ENCODE results near the gene MXRA7. TPM values are rescaled to one million over a fixed set of nuclear protein-coding genes. Genes with fewer than 3 reads are reported as not detected.
A peak's percentile ranks its signal among the peaks of the same experiment; 100 is the strongest.

Gene MXRA7
- total RNA-seq, 1 donor from 2014 or later = 105 TPM

DNA sequence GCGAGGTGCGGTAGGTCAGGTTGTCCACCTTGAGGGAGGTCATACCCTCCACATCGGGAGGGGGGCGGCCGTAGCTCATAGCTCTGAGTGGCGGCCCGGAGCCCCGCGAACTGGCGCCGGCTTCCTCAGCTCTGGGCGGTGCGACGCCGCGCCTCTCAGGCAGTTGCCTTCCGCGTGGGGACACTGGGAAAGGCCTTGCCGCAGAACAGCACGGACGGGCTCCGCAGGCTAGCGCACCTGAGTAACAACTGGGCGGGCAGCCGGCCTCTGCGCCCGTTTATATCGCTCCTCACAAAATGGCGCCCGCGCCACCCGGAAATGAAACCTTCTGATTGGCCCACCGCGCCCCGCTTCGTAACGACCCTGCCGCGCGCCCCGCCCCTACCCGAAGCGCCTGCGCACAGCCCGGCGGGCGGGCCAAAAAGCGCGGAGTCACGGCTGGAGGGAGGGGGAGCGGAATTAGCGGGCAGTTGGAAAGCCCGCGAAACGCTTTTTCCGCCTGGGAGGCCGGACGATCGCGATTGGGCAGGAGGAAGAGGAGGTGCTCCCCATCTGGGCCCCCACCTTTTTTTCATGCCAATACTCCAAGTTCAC, 26.4 kb upstream of the MXRA7 start, which contains the start of gene SRSF2:
Gene SRSF2, minus strand, starts transcription at position 250 of the 594 bp plus-strand sequence. Its CDS starts 171 bp downstream, at position 79.
- peak; percentile 98 for DNase-seq
- H3K4me1 ChIP-seq = peaks cover 61% of the 10 kb centered on the region
- peaks cover 48% of the 10 kb centered on the region for H3K36me3 ChIP-seq
- peak within 1 kb of the TSS; percentile 95 for H3K4me3 ChIP-seq
- TF ChIP-seq, protein P1, sequence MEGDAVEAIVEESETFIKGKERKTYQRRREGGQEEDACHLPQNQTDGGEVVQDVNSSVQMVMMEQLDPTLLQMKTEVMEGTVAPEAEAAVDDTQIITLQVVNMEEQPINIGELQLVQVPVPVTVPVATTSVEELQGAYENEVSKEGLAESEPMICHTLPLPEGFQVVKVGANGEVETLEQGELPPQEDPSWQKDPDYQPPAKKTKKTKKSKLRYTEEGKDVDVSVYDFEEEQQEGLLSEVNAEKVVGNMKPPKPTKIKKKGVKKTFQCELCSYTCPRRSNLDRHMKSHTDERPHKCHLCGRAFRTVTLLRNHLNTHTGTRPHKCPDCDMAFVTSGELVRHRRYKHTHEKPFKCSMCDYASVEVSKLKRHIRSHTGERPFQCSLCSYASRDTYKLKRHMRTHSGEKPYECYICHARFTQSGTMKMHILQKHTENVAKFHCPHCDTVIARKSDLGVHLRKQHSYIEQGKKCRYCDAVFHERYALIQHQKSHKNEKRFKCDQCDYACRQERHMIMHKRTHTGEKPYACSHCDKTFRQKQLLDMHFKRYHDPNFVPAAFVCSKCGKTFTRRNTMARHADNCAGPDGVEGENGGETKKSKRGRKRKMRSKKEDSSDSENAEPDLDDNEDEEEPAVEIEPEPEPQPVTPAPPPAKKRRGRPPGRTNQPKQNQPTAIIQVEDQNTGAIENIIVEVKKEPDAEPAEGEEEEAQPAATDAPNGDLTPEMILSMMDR (IDR thresholded peaks at IDR 0.05) = no peak
- peak; percentile 93 to 97 for ATAC-seq
- peak within 1 kb of the TSS; percentile 98 for H3K27ac ChIP-seq
- intact Hi-C loops (cut with DNase I) = no loop called here
- H3K27me3 ChIP-seq (ENCODE audit: low read depth) = no peaks in the 10 kb centered on the region
- H3K9me3 ChIP-seq = no peaks in the 10 kb centered on the region

DNA sequence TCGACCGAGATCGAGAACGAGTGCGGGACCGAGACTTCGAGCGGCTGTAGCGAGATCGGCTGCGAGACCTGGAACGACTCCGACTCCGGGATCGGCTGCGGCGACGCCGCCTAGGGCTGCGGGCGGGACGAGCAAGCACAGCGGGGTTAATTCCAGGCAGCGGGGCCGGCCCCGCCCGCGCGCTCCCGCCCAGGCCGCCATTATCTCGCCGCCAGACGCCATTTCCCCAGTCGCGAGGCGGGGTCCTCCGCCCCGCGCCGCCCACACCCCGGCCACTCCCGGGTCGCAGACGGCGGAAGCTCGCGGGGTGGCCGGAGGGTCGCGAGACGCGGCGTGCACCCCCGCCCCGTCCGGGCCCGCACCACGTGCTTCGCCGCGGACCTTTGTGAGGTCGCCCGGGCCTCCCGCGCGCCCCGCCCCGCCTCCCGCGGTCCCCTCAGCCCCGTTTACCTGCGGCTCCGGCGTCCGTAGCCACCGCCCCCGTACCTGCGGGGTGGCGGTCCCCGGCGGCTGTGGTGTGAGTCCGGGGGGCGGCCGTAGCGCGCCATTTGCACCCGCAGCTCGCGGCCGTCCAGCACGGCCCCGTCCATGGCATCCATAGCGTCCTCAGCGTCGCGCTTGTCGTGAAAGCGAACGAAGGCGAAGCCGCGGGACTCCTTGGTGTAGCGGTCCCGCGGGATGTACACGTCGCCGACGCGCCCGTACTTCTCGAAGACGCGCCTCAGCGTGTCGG, 25.8 kb upstream of the MXRA7 start:
- H3K36me3 ChIP-seq = peaks cover 48% of the 10 kb centered on the region
- H3K4me3 ChIP-seq = peak overlapping the region; percentile 95
- H3K27me3 ChIP-seq (ENCODE audit: low read depth) = no peaks in the 10 kb centered on the region
- ATAC-seq = peak; percentile 63 to 67
- H3K9me3 ChIP-seq = no peaks in the 10 kb centered on the region
- H3K4me1 ChIP-seq = peaks cover 67% of the 10 kb centered on the region
- DNase-seq = peak; percentile 88
- peak overlapping the region; percentile 98 for H3K27ac ChIP-seq
- intact Hi-C loops (cut with DNase I) = no loop called here
- TF ChIP-seq, protein P1 (IDR thresholded peaks at IDR 0.05) = peak; percentile 32

DNA sequence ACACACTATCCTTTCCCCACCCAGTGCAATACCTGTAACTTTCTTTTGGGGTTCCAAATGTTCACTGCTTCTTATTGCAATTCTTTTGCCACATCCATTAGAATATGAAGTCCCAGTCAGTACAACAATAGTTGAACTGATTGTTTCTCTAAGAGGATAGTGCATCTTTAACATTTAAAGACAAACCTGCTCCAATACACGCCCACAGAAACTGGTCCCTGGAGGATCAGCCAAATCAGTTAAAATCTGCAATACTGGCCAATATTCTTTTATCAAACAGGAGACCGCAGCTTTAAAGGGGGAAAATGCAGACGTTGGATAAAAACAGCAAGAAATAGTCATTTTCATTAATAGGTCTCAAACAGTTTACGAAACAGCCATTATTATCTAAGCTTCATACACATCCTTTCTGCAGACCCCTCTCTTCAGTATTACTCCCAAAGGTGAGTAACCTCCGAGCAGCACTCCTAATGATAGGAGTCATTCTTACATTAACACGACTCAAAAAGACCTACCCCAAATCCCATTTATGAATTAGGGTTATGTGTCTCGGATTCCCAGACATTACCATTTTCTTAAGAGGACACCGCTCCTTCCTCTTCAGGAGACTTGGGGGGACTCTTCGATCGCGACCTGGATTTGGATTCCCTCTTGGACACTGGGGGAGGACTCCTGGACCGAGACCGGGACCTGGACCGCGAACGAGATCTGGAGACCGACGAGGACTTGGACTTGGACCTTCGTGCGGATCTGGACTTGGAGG, 25.0 kb upstream of the MXRA7 start:
- no peaks in the 10 kb centered on the region for H3K9me3 ChIP-seq
- H3K27ac ChIP-seq = peak overlapping the region; percentile 98
- H3K4me1 ChIP-seq = peaks cover 74% of the 10 kb centered on the region
- peaks cover 54% of the 10 kb centered on the region for H3K36me3 ChIP-seq
- peak overlapping the region; percentile 95 for H3K4me3 ChIP-seq
- intact Hi-C loops (cut with DNase I) = no loop called here
- DNase-seq (no peak), ATAC-seq (no peak)
- TF ChIP-seq, protein P1 (IDR thresholded peaks at IDR 0.05) = no peak
- H3K27me3 ChIP-seq (ENCODE audit: low read depth) = no peaks in the 10 kb centered on the region

DNA sequence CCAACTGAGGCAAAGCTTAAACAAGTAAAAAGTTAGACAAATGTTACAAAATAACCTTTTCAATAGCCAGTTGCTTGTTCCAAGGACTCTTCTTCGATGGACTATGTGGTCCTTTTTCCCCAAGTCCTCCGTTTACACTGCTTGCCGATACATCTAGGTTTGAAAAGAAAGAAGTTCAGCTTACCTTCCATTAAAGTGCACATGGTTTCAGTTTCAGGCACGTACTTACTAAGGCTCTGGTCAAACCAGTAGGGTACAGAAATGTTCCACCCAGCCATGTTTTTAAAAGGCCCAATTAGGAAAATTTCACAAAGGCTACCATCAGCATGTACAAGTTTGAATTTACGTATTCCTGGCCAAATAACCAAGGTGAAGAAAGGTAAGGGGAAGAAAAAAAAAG, 24.2 kb upstream of the MXRA7 start:
- peaks cover 62% of the 10 kb centered on the region for H3K36me3 ChIP-seq
- ATAC-seq (no peak), DNase-seq (no peak)
- intact Hi-C loops (cut with DNase I) = no loop called here
- H3K27ac ChIP-seq = peak overlapping the region; percentile 98
- no peaks in the 10 kb centered on the region for H3K9me3 ChIP-seq
- TF ChIP-seq, protein P1 (IDR thresholded peaks at IDR 0.05) = no peak
- H3K4me1 ChIP-seq = peaks cover 72% of the 10 kb centered on the region
- no peaks in the 10 kb centered on the region for H3K27me3 ChIP-seq (ENCODE audit: low read depth)
- H3K4me3 ChIP-seq = peak overlapping the region; percentile 95

DNA sequence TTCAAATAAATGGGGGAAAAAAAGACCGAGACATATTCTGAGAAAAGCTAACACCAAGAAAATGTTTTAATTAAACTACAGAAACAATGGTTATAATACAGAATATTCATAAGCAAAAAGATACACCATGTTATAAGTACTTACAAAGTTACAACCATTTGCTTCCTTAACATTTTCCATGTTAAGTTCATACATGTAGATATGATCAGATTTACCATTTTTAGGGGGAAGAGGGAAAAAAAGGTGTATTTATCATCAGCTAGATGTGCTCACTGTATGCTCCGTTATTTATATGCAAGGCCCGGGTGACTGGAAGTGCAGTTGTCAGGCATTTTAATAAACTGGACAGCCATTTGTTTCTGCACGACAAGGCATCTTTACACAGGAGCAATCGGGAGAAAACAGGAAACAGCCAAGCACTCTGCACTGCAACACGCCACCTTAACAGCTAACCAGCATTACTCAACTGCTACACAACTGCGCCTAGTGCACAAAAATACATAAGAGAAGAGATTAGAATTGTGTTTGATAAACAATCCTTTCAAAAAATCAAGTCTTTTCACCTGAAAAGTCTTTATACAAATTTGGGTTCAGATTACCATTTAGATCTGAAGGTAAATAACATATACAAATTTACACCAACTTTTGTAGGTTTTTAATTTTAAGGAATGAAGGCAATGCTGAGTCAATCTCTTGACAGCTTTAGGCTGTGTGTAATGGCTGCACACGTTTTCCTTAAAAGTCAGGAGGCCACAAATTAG, 23.5 kb upstream of the MXRA7 start:
- no peak for ATAC-seq
- H3K27ac ChIP-seq = peak overlapping the region; percentile 98
- H3K36me3 ChIP-seq = peaks cover 69% of the 10 kb centered on the region
- H3K9me3 ChIP-seq = no peaks in the 10 kb centered on the region
- no peak for DNase-seq
- no peaks in the 10 kb centered on the region for H3K27me3 ChIP-seq (ENCODE audit: low read depth)
- peak overlapping the region; percentile 95 for H3K4me3 ChIP-seq
- TF ChIP-seq, protein P1 (IDR thresholded peaks at IDR 0.05) = no peak
- H3K4me1 ChIP-seq = peaks cover 72% of the 10 kb centered on the region
- intact Hi-C loops (cut with DNase I) = no loop called here

All from lower lobe of right lung (tissue), 2 donors.